Embryonic facial prominence (tissue), 1 donor: ENCODE results near the gene TRAK1.

Experiments used
- DNase-seq: peaks from one replicate; pipeline ENCODE4 v3.0.0-alpha.2; 2016; ENCODE audit errors: extremely low spot score

TRAK1 gene

DNA sequence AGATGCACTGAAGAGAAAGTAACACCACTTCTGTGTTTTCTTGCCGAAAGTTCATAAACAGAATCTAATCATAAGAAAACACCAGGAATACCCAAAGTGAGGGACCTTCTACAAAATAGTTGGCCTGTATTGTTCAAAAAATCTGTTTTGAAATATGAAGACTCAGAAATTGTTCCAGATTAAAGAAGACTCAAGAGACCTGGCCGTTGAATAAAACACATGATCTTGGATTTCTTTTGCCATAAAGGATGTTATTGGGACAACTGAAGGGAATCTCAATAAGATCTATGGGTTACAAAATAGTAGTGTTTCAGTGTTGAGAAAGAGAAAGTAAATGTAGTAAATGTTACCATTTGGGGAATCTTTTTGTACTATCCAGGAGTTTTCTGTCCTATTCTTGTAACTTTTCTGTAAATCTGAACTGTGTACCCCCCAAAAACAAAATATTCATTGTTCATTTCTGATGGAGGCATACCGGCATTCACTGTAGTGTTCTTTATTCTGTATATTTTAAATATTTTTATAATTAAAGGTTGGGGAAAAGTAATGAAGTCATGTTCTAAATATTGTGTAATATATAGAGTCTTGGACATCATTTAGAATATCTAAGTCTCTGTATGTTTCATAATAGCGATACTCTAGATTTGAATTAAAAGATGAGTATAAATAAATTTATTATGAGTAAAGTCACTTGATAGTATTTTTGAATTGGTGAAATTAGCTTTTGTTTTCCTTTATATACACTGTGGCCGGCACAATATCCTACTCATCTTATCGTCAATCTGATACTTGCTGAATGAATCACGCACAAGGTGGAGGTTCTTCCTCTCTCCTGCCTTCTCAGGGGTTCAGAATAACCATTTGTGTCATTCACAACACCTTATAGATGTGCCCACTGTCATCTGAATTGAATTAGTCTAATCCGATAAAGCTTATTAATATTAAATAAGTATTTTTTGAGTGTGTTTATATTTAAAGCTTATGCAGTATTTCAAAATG, 66.7 kb downstream of the TRAK1 start:
- DNase-seq, result no peak

DNA sequence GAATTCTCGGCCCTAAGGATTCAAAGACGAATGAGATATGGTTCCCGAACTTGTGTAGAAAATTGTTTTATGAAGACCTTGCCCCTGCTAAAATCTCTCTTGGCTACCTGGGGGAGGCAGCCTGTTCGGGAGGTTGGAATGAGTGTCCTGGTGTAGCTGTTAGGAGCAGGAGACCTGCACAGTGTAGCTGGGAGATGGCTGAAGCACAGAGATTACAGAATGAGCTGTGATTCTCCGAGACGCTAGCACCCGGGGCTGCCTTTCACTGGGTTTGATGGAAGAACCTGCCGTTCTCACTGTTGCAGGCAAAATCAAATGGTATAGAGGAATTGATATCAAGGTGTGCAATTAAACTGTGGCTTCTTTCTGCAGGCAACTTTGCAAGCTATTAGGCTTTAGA, 68.0 kb downstream of the TRAK1 start:
- DNase-seq, result no peak

DNA sequence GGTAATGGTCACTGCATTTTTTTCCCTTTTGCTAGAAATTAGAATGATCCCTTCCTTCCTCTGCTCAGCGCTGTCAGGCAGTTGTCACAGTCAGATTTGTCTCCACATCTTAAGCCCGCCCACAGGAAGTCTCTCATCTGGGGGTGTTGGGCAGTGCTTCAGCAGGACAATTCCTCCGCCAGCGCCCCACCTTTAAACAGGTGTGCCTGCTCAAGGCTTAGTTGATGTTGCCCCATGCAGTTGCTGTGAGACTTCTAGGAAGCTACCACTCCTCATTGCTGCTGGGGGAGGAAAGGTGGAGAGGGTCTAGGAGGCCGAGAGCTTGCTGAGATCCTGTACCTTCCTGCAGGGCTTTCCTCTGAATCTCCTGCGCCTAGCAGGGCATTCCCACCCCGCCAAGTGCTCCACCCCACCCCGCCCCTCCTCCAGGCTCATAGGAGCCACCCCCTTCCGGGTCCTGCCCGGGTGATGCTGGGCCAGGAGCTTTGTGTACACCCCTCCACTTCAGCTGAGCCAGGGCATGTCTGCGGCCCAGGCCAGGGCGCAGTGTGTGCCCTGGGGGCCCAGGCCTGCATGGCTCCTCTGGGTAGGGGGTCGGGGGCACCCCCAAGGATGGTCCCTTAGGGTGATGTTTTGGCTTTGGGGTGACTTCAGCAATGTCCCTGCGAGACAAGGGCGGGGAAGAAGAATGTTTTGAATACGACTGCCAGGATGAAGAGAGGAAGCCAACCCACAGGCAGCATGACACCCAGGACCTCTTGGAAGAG, 68.7 kb downstream of the TRAK1 start:
- no peak for DNase-seq

DNA sequence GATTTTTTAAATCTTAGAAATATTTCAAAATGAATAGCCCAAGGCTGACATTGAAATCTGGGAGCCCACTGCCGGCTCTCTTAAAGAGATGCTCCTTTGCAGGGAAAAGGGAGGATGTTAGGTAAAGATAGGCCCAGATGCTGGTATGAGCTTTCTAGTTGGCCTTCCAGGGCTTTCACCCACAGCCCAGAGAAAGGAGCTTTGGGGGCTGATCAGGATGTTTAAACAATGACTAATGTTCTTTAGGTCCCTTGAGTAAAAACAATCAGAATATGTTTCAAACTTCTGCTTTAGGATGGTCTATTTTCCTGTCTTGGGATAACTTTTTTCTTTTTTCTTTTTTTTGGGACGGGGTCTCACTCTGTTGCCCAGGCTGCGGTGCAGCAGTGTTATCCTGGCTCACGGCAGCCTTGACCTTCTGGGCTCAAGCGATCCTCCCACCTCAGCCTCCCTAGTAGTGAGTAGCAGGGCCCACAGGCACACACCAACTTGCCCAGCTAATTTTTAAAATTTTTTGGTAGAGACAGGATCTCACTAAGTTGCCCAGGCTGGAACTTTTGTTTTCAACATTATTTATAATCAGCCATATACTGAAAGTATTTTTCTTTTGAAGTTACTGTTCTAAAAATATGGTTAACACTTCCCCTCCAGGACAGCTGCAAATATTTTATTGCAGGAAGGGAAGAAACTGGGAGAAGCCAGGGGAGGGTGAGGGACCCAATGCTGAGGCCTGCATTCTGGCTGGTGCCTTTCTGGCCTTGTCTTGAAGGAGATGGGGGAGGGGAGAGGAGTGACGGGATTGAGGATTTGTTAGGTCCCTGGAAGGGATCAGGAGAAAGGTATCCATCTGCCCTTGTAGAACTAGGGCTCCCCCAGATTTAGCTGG, 70.1 kb downstream of the TRAK1 start:
- DNase-seq, result no peak

DNA sequence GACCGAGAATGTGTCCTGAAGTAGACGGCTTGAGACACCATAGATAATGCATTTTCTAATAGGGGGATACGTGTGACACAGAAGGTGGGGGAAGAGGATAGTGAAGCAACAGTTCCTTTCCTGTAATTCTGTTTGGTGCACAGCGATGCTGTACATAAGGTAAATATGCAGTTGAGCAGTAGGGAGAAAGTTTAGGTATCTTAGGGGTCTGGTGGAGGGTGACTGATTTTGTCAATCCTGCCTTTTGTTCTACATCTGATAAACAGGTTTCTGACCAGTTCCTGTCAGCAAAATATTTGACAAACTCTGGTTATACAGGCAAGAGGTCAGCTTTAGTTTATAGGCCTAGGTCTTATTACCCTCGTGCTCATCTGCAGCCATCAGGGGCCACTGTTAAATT, 71.3 kb downstream of the TRAK1 start:
- DNase-seq, result no peak

DNA sequence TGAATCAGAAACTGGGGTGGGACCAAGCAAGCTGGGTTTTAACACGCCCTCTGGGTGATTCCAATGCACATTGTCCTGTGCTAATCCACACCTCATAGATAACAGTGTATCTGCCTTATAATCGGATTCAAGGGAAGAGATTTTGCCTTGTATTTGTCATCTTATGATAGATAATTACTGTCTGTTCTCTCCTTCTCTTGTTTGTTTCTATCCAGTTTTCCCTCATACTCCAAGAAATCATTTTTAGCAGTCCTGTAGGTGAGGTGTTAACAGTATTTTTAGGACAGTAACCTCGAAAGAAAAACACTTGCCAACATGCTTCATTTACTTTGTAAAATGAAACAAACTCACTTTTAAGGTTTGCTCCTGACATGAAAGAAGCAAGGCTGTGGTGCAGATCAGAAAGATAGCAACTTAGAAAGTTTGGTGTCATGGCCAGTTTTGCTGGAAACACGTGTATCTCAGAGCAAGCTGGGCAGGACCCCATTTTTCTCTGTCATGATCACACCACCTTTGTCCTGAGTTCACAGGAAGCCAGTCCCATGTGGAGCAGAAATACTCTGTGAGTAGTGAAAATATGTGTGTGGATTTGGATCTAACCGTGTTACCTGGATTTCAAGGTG, 72.6 kb downstream of the TRAK1 start:
- no peak for DNase-seq

DNA sequence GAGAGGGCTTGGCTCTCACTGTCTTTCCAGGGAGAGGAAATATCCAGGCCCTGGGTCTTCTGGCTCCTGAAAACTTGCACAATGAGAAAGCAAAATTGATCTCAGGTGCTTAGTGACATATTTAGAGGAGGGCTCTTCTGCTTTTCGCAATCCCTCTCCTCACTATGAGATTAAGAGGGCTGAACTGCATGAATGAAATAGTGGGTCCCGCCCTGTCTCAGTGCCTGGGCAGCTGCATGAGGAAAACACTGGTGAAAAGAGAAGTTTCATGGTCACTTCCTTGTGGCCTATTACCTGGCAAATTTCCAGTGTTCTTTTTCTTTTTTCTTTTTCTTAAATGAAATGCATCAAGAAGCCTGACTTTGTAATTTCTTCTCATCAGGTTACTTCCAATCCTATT, 73.5 kb downstream of the TRAK1 start:
- no peak for DNase-seq

DNA sequence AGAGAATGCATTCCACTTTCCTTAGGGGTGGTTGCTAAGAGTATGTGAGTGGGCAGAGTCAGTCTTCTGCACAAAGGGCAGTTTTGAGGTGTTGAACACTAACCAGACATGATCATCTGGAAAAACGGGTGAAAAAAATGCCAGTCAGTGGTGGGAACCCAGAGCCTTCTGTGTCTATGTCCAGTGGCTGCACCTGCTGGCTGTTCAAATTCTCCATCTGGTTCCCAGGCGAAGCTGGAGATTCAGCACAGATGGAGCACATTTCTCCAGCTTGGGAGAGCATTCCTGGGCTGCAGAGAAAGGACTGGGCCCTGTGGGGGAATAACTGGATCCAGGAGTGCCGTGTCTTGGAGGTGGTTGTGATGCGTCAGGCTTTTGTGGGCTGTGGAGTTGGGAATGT, 74.1 kb downstream of the TRAK1 start:
- no peak for DNase-seq

DNA sequence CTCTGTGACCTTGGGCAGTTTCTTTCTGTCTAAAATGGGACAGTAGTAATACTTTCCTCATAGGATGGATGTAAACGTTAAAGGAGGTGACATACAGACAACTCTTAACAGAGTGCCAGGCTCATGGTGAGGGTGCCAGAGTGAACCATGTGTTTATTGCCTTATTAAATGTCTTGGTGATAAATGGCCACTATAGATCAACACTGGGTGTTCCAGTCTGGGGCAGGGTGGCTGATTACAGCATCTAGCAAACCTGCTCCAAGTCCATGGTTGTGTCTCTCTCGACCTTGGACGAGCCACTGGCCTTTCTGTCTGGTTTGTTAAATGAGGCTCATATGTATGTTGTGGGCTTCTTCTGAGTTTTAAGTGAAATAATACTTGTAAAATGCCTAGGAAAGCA, 75.1 kb downstream of the TRAK1 start:
- no peak for DNase-seq

DNA sequence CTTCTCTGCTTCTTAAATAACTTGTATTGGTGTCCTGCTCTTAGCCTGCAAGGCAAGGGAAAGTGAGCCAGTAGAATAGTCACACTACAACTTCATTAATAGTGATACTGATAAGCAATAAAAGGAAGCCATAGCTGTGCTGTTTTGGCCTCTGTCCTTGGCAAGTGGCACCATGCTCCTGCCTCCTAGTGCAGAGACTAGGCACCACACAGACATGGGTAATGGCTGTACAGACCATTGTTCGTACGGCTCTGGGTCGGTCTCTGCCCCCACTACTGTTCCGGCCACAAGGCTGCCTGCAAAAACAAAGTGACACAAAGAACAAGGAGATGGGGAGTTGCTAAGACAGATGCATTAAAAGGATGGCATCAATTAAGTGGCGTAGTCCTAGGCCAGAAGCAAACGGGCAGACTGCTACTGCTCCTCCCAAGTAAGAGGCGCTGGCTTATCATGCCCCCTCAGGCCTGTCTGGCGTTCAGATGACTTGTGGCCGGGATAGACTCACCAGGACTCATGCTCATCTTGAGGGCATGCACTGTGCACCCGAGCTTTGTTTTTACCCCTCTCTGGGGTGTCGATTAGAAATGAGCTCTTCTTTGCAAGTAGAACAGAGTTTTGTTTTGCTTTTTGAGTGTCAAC, 75.6 kb downstream of the TRAK1 start:
- no peak for DNase-seq

DNA sequence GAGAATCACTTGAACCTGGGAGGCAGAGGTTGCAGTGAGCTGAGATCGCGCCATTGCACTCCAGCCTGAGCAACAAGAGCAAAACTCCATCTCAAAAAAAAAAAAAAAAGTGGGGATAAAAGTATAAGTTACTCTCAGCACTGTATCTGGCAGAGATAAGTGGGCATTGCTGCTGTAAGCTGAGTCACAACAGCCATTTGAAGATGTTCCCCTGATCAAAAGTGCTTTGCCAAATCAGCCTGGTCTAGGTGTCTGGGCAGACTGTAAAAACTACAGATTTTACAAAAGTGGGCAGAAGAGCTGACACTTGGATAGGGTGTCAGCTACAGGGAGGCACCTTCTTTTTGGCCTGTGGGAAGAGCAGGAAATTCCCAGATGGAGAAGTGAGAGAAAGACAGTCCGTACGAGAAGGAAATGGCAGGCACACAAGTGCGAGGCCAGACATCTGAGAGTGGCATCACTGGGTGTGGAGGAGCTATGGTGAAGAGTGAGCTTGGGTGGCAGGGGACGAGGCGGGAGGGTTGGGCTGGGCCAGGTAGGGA, 78.5 kb downstream of the TRAK1 start:
- DNase-seq, result no peak

DNA sequence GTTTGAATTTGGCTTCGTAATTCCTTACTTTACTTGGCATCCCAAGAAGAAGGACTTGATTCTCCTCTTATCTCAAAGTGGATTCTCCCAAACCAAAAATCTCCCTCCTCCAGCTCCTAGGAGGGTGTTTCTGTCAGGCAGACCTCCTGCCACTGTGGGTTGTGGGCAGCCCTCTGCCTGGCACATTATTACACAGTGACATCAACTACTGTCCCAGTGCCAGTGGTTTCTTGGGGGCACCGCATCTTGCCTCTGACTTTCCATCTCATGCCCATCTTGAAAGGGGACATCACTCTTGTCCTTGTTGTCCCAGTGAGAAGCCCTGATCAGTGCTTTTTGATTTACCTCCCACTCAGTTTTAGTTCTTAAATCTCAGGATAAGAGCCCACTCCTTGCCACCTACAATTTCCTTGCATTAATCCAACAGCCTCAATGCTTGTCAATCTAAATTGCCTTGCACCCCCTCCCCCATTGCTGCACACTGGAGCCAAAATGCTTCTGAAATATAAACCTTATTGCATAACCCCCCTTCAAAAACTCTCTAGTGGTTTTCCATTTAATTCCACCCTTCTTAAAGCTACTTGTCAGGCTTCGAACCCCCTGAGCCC, 81.0 kb downstream of the TRAK1 start:
- DNase-seq, result no peak

DNA sequence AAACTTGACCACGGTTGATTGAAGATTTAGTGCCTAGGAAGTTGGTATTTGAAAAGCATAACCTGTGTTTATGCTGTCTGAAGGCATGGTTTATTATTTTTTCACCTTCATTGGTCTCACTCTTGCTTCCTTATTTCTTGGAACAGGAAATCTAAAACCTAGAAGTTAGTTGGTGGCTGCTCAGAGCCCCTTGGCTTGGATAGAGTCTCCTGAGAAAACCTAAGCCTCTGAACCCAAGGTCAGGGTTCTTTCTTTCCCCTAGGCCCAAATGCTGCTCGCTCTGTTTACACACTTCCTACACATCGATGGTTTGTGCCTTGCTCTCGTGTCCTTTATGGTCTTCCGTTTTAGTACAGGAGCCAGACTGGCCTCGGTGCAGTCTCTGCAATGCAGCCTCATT, 82.2 kb downstream of the TRAK1 start:
- no peak for DNase-seq

DNA sequence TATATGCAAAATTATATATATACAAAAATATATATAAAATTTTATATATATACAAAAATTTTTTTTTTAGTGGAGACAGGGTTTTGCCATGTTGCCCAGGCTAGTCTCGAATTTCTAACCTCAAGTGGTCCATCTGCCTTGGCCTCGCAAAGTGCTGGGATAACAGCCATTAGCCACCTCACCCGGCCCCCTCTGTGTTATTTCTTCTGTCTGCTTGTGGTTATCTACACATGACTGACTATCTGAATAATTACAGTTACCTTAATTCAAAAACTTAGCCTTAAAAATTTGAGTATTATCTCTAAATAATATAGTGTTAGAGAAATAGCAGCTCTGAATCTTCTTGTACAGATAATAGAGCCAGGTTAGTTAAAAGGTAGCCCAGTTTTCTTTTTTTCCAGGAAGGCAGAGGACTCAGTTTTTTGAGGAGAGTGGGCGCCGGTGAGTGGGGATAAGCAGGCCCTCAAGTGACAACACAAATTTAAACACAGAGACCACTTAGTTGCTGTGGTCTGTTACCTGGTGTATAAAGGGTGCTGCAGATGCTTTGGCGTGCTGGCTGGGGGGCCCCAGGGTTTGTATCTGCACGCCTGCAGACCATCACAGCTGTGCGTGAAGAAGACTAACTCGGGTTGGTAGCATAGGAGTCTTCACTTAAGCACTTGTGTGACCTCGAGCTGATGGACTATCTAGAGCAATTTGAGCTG, 83.7 kb downstream of the TRAK1 start:
- no peak for DNase-seq

DNA sequence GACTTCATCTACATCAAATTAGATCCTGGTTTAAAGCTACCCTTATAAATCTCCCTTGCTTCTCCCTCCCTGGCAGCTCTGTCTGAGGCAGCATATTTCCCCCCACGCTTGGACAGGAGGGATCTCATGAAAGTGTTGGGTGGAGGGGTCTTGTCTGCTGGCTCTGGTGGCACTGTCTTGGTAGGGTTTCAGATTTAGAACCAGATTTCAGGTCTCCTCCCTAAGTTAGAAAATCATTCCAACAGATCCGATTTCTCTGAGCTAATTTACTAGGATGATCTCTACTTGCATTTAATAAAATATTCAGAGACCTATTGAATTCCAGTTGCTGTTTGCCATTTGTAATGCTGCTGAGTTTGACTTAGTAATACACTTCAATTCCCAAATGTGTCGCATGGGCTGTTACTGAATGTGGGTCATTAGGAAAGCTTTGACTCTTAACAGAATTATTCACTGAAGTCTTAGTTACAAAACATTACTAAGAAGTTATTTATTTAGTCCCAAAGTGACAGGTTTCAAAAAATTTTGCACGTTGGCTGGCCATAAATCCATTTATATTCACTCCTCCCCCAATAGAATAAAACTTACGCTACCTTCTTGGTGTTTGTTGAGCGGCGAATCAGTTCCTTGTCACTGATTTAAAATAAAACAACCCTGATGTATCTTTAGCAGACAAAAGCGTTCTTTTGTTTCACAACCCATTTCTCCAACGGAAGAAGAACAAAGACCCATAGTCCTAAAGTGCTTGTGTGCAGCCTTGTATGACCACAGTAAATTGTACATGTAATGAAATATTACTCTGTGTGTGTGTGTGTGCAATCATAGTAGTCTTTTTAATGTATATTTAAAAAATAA, 84.5 kb downstream of the TRAK1 start:
- DNase-seq, result no peak

DNA sequence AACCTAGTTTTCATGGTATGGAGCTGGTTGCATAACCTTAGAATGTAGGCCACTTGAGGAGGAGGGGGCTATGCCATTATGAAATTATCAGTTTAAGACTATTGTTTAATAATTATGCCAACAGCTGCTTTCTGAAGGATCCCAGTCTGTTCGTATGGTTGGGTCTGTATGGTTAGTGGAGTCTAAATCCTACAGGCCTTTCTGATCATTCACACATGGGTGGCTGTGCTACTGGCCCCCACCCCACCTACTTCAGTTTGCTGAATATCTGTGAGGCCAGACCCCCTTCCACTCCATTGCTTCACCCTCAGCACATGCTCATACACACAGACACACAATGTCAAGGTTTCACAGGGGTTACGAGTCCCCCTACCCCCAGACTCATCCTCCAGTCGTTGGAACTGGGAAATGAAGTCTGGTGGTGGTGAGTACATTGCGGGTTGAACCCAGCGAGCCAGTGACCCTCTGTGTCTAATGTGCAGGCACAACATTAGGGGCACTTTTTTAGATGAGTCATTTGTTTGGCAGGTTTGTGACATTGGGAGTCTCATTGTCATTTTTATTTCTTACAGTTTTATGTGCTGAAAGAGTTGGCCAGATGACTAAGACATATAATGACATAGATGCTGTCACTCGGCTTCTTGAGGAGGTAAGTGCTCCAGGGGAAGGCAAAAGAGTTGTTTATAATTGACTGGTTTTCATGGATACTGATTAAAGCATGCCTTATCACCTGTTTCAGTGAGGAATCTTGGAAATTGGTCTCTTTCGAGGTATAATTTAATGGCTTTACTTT, 85.3 kb downstream of the TRAK1 start:
- no peak for DNase-seq

DNA sequence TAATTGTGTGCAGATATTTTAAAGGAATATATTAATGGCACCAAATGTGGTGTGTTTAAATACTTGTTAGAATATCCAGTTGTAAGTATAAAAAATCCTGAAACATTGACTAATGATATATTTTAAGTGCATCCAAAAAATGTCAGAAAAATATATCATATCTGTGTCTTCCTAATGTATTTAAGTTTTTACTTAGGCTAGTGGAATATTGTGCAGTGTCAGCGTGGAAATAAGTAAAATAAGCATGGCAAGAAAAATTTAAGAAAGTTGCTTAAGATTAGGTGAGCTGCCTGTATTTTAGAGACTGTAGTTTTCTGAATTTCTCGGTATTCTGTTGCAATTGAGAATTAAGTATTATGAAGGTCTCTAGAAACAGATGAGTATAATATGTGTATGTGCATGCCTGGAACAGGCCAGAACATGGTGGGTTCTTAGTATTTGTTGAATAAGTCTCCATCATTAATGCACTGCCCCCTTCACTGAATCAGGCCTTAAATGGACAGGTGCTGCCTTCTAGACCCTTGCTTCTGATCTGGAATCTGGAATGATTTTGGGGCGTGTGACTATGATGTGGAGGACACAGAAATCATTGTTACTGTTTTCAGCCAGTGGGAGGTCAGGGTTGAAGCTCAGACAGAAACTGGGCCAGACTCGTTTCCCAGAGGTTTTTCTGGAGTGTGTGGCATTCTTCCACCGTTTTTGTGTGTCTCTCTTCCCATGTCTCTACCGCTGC, 86.1 kb downstream of the TRAK1 start:
- no peak for DNase-seq
